ENCODE results near the gene DHRSX. TPM values are rescaled to one million over a fixed set of nuclear protein-coding genes. Genes with fewer than 3 reads are reported as not detected.

DHRSX gene
- total RNA-seq, 2 donors from 2014 or later, result 14.8 to 46.5 TPM

DNA sequence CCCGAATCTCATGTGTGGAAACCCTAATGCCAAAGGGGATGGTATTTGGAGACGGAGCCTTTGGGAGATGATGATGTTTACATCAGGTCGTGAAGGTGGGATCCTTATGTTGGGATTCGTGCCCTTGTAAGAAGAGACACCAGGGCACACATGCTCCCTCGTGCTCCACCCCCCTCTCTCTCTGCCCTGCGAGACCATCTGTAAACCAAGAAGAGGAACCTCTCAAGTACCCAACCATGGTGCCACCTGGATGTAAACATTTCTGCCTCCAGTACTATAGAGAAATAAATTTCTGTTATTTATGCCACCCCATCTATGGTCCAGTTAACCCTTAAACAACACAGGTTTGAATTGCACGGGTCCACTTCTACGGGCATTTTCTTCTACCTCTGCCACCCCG is 179.4 kb downstream of the DHRSX start:
- Histone ChIP-seq H3K36me3 (replicated peaks in 1 of 2; ENCODE audit: insufficient read depth in 1 of 2, low read depth in 2 of 2) (no peaks in the 10 kb centered on the region), H3K27ac (peak overlapping the region in 1 of 4 donors; percentile 54), H3K4me1 (peaks cover 22% of the 10 kb centered on the region), H3K9me3 (no peaks in the 10 kb centered on the region), H3K4me3 (no peak overlapping the region), H3K27me3 (no peaks in the 10 kb centered on the region)
- ATAC-seq (no peak), DNase-seq (no peak)
- no peak for TF ChIP-seq POLR2A (IDR thresholded peaks at IDR 0.05)
- TF ChIP-seq, protein P1, sequence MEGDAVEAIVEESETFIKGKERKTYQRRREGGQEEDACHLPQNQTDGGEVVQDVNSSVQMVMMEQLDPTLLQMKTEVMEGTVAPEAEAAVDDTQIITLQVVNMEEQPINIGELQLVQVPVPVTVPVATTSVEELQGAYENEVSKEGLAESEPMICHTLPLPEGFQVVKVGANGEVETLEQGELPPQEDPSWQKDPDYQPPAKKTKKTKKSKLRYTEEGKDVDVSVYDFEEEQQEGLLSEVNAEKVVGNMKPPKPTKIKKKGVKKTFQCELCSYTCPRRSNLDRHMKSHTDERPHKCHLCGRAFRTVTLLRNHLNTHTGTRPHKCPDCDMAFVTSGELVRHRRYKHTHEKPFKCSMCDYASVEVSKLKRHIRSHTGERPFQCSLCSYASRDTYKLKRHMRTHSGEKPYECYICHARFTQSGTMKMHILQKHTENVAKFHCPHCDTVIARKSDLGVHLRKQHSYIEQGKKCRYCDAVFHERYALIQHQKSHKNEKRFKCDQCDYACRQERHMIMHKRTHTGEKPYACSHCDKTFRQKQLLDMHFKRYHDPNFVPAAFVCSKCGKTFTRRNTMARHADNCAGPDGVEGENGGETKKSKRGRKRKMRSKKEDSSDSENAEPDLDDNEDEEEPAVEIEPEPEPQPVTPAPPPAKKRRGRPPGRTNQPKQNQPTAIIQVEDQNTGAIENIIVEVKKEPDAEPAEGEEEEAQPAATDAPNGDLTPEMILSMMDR (IDR thresholded peaks at IDR 0.05), result no peak
- intact Hi-C loops (cut with DNase I), result no loop called here
- WGBS, 2 donors, result 84 to 85% methylated on average over 9 of the region's 9 CpGs

DNA sequence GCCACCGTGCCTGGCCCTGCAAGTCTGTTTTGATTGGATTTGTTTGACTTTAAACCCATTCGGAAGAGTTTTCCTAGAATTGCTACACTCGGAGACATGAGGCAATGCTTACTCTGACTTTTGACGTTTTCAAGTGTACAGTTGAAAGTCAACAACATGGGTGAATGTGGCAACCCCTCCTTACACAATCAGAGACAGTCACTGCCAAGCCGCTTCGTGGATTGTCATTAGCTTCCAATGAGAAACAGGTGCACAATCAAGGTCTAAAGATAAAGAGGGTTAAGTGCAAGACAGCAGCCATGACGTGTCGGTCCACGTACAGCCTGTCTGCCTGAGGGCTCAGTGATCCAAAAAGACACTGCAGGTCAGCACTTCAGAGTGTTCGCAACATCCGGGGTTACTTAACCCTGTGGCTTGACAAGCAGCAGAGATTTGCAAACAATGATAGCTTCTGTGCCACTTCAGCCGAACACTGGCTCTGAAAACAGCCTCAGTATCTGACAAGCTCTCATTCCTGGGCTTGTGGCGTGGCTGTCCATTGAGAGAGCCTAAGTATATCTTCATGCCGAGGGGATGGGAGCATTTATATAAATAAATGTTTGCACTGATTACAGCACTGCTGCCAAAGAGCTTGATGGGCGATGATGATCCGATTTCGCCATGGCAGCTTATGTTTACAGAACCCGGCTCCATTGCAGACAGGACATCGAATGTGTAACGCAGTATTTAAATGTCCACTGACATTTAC is 180.0 kb downstream of the DHRSX start:
- intact Hi-C loops (cut with DNase I), result no loop called here
- 31 to 43% methylated on average over 13 to 20 of the region's 20 CpGs for WGBS, 2 donors

DNA sequence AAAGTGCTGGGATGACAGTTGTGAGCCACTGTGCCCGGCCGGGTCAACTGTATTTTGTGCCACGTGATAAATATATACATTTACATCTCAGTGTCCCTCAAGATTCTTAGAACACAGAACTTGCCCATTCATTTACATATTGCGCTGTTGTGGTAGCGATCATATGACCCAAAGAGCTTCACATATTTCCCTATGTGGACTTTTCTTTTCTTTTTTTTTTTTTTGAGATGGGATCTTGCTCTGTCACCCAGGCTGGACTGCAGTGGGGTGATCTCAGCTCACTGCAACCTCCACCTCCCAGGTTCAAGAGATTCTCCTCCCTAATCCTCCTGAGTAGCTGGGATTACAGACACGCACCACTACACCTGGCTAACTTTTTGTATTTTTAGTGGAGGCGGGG is 180.7 kb downstream of the DHRSX start:
- H3K27me3 ChIP-seq, result no peaks in the 10 kb centered on the region
- H3K36me3 ChIP-seq (replicated peaks in 1 of 2; ENCODE audit: insufficient read depth in 1 of 2, low read depth in 2 of 2), result no peaks in the 10 kb centered on the region
- WGBS, 2 donors, result 96 to 100% methylated on average over 5 to 6 of the region's 7 CpGs
- no peak overlapping the region for H3K4me3 ChIP-seq
- ATAC-seq, result no peak
- intact Hi-C loops (cut with DNase I), result no loop called here
- H3K27ac ChIP-seq, result peak overlapping the region in 1 of 4 donors; percentile 54
- DNase-seq, result no peak
- H3K9me3 ChIP-seq, result no peaks in the 10 kb centered on the region
- TF ChIP-seq, protein P1 (IDR thresholded peaks at IDR 0.05), result no peak
- TF ChIP-seq POLR2A (IDR thresholded peaks at IDR 0.05), result no peak
- H3K4me1 ChIP-seq, result peaks cover 20% of the 10 kb centered on the region

More for the DNA sequence above, 180.0 kb downstream of the DHRSX start:
- Histone ChIP-seq H3K9me3 (no peaks in the 10 kb centered on the region), H3K36me3 (replicated peaks in 1 of 2; ENCODE audit: insufficient read depth in 1 of 2, low read depth in 2 of 2) (no peaks in the 10 kb centered on the region), H3K4me1 (peaks cover 21% of the 10 kb centered on the region), H3K4me3 (no peak overlapping the region), H3K27me3 (no peaks in the 10 kb centered on the region), H3K27ac (peak overlapping the region in 2 of 4 donors; percentile 40 to 54)
- DNase-seq (peak; percentile 21 to 67 (median 41)), ATAC-seq (peak; percentile 72)
- TF ChIP-seq POLR2A (IDR thresholded peaks at IDR 0.05), result no peak
- TF ChIP-seq, protein P1 (IDR thresholded peaks at IDR 0.05), result no peak

DNA sequence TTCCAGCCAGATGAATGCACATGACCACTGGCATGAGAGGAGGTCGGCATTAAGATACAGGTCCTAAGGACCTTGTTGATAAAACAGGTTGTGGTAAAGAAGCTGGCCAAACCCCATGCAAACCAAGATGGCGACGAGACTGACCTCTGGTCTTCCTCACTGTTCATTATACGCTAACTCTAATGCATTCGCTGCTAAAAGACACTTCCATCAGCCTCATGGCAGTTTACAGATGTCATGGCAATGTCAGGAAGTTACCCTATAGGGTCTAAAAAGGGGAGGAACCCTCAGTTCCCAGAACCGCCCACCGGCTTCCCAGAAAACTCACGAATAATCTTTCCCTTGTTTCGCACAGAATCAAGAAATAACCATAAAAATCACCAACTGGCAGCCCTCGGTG is 182.4 kb downstream of the DHRSX start:
- Histone ChIP-seq H3K27ac (no peak overlapping the region), H3K36me3 (replicated peaks in 1 of 2; ENCODE audit: insufficient read depth in 1 of 2, low read depth in 2 of 2) (no peaks in the 10 kb centered on the region), H3K27me3 (no peaks in the 10 kb centered on the region), H3K4me1 (peaks cover 20% of the 10 kb centered on the region), H3K4me3 (no peak overlapping the region), H3K9me3 (no peaks in the 10 kb centered on the region)
- no peak for ATAC-seq
- intact Hi-C loops (cut with DNase I), result no loop called here
- WGBS, 2 donors, result 91 to 93% methylated on average over 10 of the region's 10 CpGs
- TF ChIP-seq, protein P1 (IDR thresholded peaks at IDR 0.05), result no peak
- no peak for TF ChIP-seq POLR2A (IDR thresholded peaks at IDR 0.05)
- DNase-seq, result no peak
